ENCODE data around the gene DHX30.

Gene DHX30

DNA sequence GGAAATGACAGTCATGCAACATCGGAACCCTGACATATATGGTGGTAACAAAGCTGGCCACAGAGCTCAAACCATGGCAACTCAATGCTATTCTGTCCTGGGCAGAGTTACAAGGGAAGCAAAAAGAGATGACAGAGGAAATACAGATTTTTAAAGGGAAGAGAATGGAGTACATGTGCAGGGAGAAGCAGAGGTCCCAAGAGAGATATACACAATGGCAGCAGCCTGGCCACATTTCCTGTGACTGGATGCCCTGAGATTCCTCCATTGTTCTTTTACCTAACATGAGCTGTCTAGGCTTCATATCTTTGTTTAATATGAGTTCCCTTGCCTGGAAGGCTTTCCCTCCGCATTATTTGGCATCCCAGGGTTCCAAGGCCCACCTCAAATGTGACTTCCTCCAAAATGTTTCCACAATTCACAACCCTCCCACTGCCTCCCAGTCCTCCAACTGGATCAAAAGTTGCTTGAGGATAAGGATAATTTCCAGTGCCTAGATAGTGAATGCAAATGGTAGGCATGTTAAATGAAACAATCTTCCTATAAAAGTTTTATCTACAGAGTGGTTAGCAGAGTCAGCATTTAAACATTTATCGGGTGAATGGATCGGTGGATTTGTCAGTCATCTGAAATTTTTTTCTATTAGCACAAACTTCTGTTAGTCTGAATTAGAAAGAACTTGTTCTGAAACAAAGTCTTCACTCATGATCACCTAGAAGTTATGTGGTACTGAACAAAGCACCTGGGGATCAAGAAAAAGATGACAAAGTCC, 86.2 kb downstream of the DHX30 start:
- no peak for DNase-seq

DNA sequence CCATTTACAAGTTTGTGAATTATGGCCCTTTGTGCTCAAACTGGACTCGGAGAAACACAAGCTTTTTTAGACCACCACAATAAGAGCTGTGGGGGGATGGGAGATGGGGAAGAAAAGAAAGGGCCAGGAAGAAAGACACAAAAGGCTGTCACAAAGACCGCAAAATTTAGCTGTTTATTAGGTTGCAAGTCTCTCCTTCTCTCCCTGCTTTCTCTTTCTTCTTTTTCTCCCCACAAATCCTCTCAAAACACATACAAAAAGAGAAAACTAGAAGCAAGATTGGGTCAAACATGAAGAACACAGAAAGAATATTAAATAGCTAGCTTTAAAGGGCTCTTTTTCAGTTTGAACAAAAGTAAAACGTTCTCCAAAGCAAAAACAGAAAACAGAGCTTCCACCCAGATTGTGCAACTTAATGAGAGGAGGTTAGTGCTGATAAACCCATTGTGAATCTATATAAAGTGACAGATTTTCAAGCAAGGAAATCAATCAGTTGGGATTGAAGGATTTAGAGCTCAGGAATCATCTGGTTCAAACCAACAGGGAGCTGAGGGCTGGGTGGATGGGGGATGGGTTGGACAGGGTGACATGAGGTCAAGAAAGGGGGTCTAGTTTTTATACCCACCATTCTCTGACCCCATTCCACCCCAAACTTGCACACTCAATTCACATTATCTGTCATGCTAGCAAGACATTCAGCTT, 87.3 kb downstream of the DHX30 start:
- DNase-seq, result no peak

DNA sequence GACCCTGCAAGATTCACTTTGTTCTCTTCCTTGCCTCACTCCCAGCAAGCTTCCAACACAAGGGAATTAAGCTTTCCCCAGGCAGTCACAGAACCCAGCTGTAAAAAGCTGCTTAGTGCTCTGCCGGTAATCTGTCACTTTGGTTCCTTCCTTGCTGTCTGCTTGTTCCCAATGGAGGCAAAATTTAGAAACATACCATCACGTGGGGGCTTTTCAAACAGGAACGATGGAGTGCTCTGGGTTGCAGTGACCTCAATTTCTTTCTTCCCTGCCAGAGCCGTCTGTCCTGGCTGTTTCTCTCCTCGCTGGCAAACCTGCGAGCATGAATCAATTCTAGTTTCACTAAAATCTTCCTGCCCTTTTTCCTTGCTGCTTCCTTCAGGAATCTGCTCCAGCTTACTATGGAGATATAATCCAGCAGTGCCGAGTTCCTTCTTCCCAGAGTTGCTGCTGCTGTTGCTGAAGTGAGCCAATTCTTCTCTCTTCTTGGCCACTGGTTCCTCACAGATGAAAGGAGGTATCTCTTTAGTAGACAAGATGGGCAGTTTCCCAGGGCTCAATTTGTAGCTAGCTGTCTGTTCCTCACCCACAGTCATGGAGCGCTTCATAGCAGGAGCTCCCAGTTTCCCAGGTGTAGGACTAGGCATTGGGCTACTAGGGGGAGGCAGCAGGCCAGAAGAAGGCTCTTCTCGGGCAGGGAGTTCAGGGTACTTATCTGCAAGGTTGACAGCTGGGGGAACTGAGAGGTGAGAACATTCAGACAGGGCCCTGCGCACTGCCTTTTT, 88.1 kb downstream of the DHX30 start:
- DNase-seq, result no peak

DNA sequence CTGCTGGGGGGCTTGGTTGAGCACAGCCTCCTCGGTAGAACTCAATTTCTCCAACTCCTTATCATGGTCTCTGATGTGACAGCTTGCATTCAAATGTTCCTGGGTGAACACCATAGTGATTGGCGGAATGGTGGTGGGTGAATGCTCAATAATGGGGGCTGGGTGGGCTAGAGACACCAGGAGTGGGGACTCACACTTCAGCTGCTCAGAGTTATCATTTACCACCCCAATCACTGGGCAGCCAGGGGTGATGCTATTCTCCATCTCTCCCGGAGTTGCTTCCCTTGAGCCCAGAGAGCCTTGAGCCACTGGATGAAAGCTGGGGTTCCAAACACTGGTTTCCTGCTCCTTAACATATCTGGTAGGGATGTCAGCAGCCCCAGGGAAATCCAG, 88.7 kb downstream of the DHX30 start:
- DNase-seq, result no peak

DNA sequence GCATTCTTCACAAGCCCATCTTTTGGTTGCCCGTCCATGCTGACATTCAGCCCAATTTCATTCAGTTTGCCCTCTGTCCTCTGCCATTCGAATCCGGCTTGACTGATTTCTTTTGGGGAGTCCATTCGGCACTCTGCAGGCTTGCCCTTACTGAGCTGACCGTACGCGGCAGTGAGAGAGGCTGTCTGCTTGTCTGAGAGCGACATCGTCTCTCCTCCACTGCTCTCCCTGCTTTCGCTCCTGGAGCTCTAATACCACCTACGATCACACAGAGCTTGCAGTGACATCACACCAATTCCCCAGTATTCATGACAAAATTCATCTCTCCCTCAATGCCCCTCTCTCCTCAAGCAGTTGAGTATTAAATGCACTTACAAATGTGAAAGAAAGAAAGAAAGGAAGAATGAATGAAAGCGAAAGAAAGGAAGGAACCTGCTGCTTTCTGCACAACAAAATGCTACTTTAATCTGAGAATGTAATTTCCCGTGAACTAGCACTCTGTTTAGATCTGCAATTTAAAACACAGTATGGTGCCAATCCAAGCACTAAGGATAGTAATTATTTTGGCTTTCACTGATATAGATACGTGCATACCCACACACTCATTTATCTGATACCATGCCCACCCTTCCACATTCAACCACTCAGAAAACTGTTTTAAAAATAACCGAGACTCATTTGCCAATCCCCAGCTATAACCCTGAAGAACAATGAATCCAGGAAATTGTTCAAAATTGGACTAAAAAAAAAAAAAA, 89.5 kb downstream of the DHX30 start:
- DNase-seq, result no peak

DNA sequence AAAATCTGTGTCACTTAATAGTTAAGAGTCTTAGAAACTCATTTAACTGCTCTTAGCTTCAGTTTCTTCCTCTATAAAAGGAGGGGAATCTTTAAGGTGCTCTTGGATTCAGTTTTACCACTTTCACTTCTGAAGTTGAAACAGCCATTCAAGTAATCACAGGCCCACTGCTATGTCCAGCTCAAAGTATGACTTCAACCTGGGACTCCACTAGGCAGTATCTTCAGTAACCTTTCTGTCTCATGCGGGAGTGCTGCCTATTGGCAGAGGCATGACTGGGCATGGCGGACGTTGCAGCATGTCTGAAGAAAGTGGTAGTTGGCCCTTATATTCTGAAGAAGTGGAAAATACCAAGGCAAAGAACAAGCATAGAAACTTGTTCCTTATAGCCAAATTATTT, 92.3 kb downstream of the DHX30 start:
- no peak for DNase-seq

DNA sequence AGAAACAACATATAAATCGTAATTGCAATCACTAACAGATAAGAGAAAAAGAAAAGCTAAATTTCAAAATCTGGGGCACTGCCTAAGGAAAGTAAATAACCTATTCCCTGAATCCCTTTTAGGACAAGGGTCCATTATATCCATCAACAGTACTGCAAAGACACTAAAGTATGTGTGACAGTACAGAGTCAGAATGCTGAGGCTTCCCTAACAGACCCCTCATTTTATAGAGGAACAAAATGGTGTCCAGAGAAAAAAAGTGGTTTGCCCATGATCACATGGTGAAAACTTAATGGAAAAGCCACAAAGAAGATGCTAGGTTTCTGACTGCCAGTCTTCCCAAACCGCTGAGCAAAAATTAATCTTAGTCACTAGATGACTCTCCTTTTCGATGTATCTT, 93.8 kb downstream of the DHX30 start:
- no peak for DNase-seq

DNA sequence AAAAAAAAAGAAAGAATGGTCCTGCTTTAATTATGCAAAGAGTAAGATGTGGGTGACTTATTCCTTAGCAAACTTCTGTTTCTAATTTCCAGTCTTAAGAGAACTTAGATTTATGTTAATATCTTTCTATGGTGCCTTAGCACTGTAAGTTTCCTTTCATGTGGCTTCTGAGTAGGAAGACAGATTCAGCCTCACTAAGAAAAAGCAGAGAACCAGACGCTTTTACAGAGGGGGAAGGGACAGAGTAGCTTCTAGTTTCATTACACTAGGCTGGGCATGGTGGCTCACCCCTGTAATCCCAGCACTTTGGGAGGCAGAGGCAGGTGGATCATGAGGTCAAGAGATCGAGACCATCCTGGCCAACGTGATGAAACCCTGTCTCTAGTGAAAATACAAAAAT, 95.0 kb downstream of the DHX30 start:
- no peak for DNase-seq

DNA sequence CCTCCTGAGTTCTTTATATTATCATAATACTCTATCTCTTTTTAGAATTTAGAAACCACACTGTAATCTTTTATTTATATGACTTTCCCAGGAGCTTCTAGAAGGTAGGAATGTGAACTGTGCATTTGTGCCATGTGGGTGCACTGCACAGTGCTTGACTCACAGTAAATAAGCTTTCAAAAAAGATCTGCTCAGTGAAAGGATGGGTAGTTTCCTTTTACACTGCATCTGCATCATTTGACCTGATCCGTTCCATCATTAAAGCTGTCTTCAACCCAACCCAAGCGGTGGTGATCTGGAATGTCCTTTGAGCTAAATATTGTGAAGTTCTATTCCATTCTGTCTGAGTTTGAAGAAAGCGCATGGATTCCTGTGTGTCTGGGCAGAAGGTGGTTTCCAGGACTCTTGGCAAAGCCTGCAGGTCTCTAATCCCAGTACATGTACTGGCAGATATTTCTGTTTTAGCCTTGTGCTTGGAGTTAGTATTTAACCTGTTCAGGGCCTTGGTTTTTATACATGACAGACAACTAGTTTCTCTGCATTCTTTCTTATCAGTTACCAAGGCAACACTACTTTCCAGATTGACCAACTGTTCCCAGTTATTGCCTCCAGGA, 96.7 kb downstream of the DHX30 start:
- DNase-seq, result no peak

Measured in NCI-H1436 treated with DMSO at 0.1 percent for 48 hours (cell line).